Activated CD4-positive, alpha-beta T cell treated with anti-CD3 and anti-CD28 coated beads, Interleukin-2, amount 10 ng/mL, durations not matched to agents 24 days and 14 days (primary cell): ENCODE results near the gene CR1L. TPM values are rescaled to one million over a fixed set of nuclear protein-coding genes. Genes with fewer than 3 reads are reported as not detected.
"Not testable (repeated sequence)": the region's sequence is repeated elsewhere in the genome, so short reads cannot be mapped to it uniquely, and the experiment has no call there.

Source experiments
- DNase-seq: peaks from one replicate; pipeline ENCODE4 v3.0.0; 2022
- H3K27ac Mint-ChIP-seq: one replicate; pipeline ENCODE4 v1.8.0; 2022; ENCODE audit warnings: mild to moderate bottlenecking, mixed read lengths
- H3K27me3 Mint-ChIP-seq: one replicate; pipeline ENCODE4 v1.8.0; 2022; ENCODE audit warnings: mixed read lengths
- H3K36me3 Mint-ChIP-seq: one replicate; pipeline ENCODE4 v1.8.0; 2022; ENCODE audit warnings: low read depth, mild to moderate bottlenecking, mixed read lengths
- H3K4me1 Mint-ChIP-seq: one replicate; pipeline ENCODE4 v1.8.0; 2021; ENCODE audit warnings: mixed read lengths
- H3K4me3 Mint-ChIP-seq: one replicate; pipeline ENCODE4 v1.8.0; 2022; ENCODE audit warnings: mild to moderate bottlenecking, moderate library complexity, mixed read lengths
- H3K9me3 Mint-ChIP-seq: one replicate; pipeline ENCODE4 v1.8.0; 2021; ENCODE audit warnings: mixed read lengths
- intact Hi-C: fragments of 100-400 bp; cut with micrococcal nuclease; formaldehyde crosslinking; loops from one replicate; pipeline ENCODE4 v1.15.1; 2023
- total RNA-seq: library from RNA; stranded (reverse); gene quantifications from 2 replicates; pipeline ENCODE4 v1.2.3, GENCODE V29; 2022

Gene CR1L
- total RNA-seq, 1 donor from 2014 or later, result not detected

DNA sequence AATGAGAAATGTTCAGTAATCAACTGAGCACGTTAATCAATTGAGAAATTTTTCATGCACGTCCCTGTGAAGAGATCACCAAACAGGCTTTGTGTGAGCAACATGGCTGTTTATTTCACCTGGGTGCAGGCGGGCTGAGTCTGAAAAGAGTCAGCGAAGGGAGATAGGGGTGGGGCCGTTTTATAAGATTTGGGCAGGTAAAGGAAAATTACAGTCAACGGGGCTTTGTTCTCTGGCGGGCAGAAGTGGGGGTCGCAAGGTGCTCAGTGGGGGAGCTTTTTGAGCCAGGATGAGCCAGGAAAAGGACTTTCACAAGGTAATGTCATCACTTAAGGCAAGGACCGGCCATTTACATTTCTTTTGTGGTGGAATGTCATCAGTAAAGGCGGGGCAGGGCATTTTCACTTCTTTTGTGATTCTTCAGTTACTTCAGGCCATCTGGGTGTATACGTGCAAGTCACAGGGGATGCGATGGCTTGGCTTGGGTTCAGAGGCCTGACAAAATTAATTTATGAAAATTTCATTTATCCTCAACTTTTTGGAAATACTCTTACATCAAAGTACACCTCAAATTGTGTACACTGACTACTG, 11.1 kb upstream of the CR1L start:
- H3K27me3 Mint-ChIP-seq, result peaks cover 18% of the 10 kb centered on the region
- H3K27ac Mint-ChIP-seq, H3K4me3 Mint-ChIP-seq, H3K4me1 Mint-ChIP-seq, DNase-seq, intact Hi-C loops, H3K36me3 Mint-ChIP-seq, H3K9me3 Mint-ChIP-seq: not testable (repeated sequence)

DNA sequence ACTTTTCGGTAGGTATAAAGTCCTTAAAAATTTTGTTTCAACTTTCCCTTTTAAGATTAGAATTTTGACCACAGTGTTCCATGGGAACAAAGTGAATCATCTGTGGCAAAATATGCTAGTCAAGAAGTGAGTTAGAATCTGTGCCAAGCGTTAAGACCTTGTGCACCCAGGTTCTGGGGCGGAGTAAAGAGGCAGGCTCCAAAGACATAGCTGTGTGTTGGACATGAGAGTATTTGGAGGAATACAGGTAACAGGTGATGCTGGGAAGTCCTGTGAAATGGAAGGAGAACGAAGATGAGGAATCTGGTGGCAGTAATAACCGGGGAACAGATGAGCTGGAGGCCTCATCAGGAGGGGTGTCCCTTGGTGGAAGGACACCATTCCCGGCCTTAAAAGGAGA, 10.6 kb upstream of the CR1L start:
- intact Hi-C loops, DNase-seq, H3K9me3 Mint-ChIP-seq, H3K36me3 Mint-ChIP-seq, H3K4me1 Mint-ChIP-seq, H3K4me3 Mint-ChIP-seq, H3K27ac Mint-ChIP-seq: not testable (repeated sequence)
- peaks cover 21% of the 10 kb centered on the region for H3K27me3 Mint-ChIP-seq

DNA sequence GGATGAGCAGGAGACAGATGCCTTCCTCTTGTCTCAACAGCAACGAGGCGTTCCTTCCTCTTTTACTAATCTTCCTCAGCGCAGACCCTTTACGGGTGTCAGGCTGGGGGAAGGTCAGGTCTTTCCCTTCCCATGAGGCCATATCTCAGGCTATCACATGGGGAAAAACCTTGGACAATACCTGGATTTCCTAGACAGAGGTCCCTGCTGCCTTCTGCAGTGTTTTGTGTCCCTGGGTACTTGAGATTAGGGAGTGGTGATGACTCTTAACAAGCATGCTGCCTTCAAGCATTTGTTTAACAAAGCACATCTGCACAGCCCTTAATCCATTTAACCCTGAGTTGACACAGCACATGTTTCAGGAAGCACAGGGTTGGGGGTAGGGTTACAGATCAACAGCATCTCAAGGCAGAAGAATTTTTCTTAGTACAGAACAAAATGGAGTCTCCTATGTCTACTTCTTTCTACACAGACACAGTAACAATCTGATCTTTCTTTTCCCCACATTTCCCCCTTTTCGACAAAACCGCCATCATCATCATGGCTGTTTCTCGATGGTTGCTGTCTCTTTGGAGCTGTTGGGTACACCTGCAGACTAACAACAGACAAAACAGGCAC, 9.3 kb upstream of the CR1L start:
- H3K36me3 Mint-ChIP-seq, intact Hi-C loops, H3K4me1 Mint-ChIP-seq, DNase-seq, H3K9me3 Mint-ChIP-seq, H3K27ac Mint-ChIP-seq, H3K4me3 Mint-ChIP-seq: not testable (repeated sequence)
- H3K27me3 Mint-ChIP-seq, result peaks cover 27% of the 10 kb centered on the region

DNA sequence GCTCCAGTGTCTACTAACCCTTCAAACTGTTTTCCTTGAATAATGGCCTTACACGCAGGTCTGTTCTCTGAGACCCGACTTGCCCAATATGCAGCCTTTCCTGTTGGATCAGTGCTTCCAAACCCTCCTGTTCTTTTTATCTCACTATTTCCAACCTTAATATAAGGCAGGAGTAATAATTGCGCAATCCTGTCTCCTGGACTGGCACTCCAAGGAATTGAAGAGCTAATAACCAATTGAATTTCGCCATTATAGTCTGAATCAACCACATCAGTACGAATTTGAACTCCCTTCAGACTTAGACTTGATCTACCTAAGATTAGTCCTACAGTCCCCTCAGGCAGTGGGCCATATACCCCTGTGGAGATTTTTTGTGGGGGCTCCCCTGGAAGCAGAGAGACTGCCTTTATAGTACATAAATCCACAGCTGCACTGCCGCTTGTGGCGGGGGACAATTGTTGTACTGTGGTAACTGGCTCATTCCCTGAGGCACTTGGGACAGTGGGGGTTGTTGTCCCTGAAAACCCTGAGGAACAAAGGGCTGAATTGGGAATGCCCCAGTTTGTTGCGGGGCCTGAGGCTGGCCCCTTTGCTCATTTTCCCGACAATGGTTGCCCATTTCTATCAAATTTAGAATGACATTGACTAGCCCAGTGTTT, 6.3 kb upstream of the CR1L start:
- H3K9me3 Mint-ChIP-seq, intact Hi-C loops, DNase-seq, H3K36me3 Mint-ChIP-seq, H3K4me3 Mint-ChIP-seq, H3K27ac Mint-ChIP-seq, H3K4me1 Mint-ChIP-seq: not testable (repeated sequence)
- peaks cover 39% of the 10 kb centered on the region for H3K27me3 Mint-ChIP-seq

DNA sequence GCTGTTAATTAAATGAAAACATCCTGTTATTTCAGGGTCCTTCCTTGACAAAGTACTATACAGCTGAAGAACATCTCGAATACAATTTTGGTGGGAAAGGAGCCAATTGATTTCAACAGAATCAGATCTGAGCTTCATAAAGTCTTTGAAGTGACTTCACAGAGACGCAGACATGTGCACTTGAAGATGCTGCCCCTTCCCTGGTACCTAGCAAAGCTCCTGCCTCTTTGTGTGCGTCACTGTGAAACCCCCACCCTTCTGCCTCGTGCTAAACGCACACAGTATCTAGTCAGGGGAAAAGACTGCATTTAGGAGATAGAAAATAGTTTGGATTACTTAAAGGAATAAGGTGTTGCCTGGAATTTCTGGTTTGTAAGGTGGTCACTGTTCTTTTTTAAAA, 5.6 kb upstream of the CR1L start:
- peaks cover 40% of the 10 kb centered on the region for H3K27me3 Mint-ChIP-seq
- H3K4me3 Mint-ChIP-seq, intact Hi-C loops, H3K4me1 Mint-ChIP-seq, H3K27ac Mint-ChIP-seq, DNase-seq, H3K36me3 Mint-ChIP-seq, H3K9me3 Mint-ChIP-seq: not testable (repeated sequence)

DNA sequence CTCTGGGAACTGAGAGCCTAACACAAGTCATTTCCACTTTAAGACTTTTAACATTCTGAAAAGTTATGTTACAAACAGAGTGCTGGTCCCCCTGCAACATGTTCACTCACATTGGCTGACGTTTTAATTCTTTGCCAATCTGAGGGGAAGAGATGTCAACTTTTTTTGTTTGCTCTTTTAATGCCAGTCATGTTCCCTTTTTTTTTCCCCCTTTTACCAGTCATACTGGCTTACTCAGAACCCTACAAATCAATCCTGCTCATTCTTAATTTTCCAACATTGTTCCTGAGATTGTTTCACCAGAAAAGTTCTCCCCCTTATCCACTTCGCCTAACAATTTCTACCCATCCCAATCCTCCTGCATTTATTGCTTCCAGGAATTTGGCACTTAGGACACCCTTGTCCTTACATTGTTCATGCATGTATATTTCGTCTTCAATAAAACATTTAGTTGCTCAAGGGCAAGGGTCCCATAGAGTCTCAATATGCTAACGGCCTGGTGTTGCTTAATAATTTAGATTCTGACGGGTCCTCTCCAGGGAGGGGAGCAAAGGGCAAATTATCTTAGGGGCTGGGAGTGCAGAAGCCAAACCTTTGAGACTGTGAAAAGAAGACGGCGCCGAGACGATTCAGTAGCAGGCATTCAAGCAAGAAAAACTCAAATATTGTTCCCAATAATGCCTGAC, 624 bp upstream of the CR1L start:
- peaks cover 54% of the 10 kb centered on the region for H3K27me3 Mint-ChIP-seq
- H3K4me3 Mint-ChIP-seq, result peak overlapping the region; percentile 69
- no peaks in the 10 kb centered on the region for H3K36me3 Mint-ChIP-seq
- H3K27ac Mint-ChIP-seq, result no peak overlapping the region
- DNase-seq, result no peak
- intact Hi-C loops, result no loop called here
- peaks cover 5% of the 10 kb centered on the region for H3K4me1 Mint-ChIP-seq
- H3K9me3 Mint-ChIP-seq, result no peaks in the 10 kb centered on the region

DNA sequence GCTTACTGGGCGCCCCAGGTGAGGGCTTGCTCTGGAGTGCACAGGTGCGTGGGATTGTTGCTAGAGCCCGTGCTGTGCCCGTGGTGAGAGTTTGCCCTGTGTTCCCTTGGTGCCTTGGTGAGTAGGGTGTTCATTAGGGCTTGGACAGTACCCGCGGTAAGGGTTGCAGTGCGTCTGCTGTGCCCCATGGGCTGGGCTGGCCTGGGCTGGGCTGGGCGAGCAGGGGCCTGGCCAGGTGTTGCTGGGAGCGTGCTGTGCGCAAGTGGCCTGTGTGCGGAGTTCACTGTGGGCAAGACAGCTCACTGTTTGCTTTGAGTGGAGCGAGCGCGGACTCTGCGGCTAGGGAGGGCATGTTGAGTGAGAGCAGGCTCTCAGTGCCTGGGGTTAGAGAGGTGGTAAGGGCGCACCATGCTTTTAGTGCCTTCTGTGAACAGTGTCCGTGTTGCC, 725 bp downstream of the CR1L start:
- intact Hi-C loops, result loop anchor here (5.0 kb wide), 1 partner anchor 152 kb away; no protein-coding TSS in a partner anchor
- Mint-ChIP-seq H3K36me3 (no peaks in the 10 kb centered on the region), H3K4me1 (peaks cover 5% of the 10 kb centered on the region), H3K9me3 (no peaks in the 10 kb centered on the region), H3K27me3 (peaks cover 54% of the 10 kb centered on the region), H3K4me3 (peak overlapping the region; percentile 69), H3K27ac (no peak overlapping the region)
- DNase-seq, result no peak

DNA sequence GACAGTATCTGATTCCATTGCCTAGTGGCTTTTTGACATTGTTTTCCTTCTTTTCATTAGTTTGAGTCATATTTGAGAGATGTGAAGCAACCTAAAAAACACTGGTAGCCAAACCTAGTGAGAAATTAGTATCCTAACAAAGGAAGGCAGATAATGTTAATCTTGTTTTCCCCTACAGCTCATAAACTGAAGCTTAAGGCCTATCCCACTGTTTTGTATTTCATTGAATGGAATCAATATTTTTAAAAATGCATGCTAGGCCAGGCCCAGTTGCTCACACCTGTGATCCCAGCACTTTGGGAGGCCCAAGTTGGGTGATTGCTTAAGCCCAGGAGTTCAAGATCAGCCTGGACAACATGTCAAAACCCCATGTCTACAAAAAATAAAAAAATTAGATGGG, 1.2 kb downstream of the CR1L start:
- intact Hi-C loops, result loop anchor here (5.0 kb wide), 1 partner anchor 151 kb away; no protein-coding TSS in a partner anchor
- H3K4me3 Mint-ChIP-seq, result peak overlapping the region; percentile 69
- H3K9me3 Mint-ChIP-seq, result no peaks in the 10 kb centered on the region
- no peaks in the 10 kb centered on the region for H3K36me3 Mint-ChIP-seq
- peaks cover 5% of the 10 kb centered on the region for H3K4me1 Mint-ChIP-seq
- H3K27ac Mint-ChIP-seq, result no peak overlapping the region
- DNase-seq, result no peak
- peaks cover 50% of the 10 kb centered on the region for H3K27me3 Mint-ChIP-seq

DNA sequence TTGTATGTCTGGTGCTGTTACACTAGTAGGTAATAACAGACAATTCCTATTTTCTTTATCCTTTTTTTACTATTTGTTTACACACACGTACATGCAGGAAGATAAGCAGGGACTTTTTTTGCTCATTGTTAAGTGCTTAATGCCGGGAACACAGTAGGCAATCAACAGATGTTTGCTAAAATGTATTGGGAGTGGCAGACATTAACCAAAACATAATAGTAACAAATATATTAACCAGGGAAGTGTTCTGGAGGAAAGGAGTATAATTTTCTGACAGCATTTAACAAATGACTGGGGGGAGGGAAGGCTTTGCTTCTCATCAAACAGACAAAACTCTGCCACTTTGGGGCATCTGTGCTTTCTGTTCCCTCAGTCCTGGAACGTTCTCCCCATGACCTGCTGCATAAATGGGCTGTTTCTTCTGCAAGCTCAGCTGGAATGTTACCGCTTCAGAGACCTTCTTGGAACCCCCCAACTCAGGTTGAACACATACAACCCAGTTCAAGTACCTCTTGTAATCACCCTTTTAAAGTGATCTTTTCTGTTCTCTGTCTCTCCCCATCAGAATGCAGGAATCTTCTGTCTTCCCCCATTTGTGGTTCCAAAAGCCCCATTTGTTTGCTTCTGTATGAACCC, 2.1 kb downstream of the CR1L start:
- Mint-ChIP-seq H3K27me3 (peaks cover 46% of the 10 kb centered on the region), H3K9me3 (no peaks in the 10 kb centered on the region), H3K36me3 (no peaks in the 10 kb centered on the region), H3K4me3 (no peak overlapping the region), H3K27ac (no peak overlapping the region), H3K4me1 (peaks cover 5% of the 10 kb centered on the region)
- DNase-seq, result no peak
- intact Hi-C loops, result loop anchor here (5.0 kb wide), 1 partner anchor 150 kb away; no protein-coding TSS in a partner anchor

DNA sequence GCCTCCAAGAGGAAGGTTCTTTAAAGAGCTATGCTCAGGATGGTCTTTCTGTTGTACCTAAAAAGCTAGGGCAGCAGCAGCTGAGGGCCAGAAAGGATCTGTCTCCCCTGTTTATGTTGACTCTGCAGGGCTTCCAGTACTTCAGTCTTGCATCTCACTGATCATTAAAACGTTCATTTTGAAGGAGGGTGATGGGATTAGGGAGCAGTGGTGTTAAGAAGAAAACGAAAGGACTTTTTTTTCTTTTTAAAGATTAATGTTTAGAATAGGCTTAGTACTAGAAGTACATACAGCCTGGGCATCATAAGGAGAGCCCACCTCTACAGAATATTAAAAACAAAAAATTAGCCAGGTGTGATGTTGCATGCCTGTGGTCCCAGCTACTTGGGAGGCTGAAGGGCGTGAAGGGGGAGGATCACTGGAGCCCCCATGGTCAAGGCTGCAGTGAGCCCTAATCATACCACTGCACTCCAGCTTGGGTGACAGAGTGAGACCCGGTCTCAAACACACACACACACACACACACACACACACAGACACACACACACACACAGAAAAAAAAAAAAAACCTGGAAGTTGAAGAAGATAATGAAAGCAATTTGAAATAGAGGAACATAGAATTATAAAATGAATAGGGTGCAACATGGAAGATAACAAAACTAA, 2.9 kb downstream of the CR1L start:
- peaks cover 42% of the 10 kb centered on the region for H3K27me3 Mint-ChIP-seq
- no peak overlapping the region for H3K4me3 Mint-ChIP-seq
- no peaks in the 10 kb centered on the region for H3K9me3 Mint-ChIP-seq
- intact Hi-C loops, result loop anchor here (5.0 kb wide), 1 partner anchor 149 kb away; no protein-coding TSS in a partner anchor
- no peaks in the 10 kb centered on the region for H3K36me3 Mint-ChIP-seq
- DNase-seq, result no peak
- H3K4me1 Mint-ChIP-seq, result peaks cover 5% of the 10 kb centered on the region
- H3K27ac Mint-ChIP-seq, result no peak overlapping the region

DNA sequence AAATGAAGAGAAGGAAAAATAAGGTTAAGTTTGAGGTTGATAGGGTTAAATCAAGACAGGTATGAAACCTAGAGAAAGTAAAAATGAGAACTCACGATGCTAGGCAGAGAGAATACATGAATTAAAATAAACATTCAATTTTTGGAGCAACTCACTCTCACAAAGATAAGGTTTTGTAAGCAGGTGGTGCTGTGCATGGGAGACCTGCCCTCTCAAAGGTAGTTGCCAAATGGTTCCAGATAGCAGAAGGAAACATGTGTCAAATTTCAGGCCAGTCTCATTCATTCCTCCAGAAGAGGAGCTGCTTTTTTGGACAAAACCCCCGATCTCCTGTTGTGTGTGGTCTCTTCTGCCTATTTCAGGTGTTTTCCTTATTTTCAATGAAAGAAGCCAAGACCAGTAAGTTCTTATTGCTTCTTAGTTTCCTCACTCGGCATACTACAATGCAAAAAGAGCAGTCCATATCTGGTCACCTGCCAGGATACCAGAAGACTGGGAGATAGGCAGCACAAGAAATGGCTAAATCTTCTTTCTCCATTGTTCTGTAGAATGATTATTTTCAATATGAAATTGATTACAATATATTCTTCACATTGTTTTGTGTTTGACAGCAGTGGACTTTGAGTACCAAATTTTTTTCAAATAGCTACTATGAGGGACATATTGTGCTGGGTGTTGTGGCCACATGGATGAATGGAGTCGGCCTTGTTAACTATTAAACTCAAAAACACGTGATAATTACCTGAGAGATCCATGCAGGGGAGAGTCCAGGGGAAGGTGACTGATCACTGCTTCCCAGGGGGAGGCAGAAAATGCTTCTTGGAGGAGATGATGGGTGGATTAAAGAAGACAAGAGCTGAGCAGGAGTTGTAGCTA, 3.6 kb downstream of the CR1L start:
- intact Hi-C loops, result loop anchor here (5.0 kb wide), 1 partner anchor 149 kb away; no protein-coding TSS in a partner anchor
- H3K4me3 Mint-ChIP-seq, result no peak overlapping the region
- no peak for DNase-seq
- no peak overlapping the region for H3K27ac Mint-ChIP-seq
- H3K27me3 Mint-ChIP-seq, result peaks cover 37% of the 10 kb centered on the region
- no peaks in the 10 kb centered on the region for H3K36me3 Mint-ChIP-seq
- H3K9me3 Mint-ChIP-seq, result no peaks in the 10 kb centered on the region
- peaks cover 5% of the 10 kb centered on the region for H3K4me1 Mint-ChIP-seq

DNA sequence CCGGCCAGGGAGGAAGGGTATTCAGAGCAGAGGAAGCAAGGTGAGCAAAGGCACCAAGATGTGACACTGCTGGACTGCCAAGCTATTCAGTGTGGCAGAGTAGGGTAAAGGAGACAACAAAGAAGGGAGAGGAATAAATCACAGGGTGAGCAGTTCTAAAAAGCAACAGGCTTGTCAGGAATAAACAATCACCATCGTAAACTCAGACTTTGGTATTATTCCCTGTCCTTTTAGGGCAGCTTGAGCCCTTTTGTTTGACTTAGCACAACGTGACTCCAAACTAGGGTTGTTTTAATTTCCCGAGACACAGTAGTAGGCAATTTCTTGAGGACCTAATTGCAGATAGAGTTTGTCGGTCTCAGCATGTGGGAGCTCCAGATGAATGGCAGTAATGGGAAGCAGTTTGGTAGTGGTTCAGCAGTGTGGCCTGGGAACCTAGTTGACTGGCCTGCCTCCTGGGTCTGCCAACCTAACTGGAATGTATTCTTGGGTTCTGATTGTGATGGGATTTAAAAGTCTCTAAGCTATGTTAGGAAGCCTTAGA, 4.3 kb downstream of the CR1L start:
- DNase-seq, result no peak
- no peaks in the 10 kb centered on the region for H3K9me3 Mint-ChIP-seq
- intact Hi-C loops, result loop anchor here (5.0 kb wide), 1 partner anchor 148 kb away; no protein-coding TSS in a partner anchor
- no peaks in the 10 kb centered on the region for H3K36me3 Mint-ChIP-seq
- H3K27ac Mint-ChIP-seq, result no peak overlapping the region
- no peak overlapping the region for H3K4me3 Mint-ChIP-seq
- H3K4me1 Mint-ChIP-seq, result peaks cover 3% of the 10 kb centered on the region
- peaks cover 35% of the 10 kb centered on the region for H3K27me3 Mint-ChIP-seq
